HCT116 (cell line): ENCODE measurements around the gene SRL. TPM values are rescaled to one million over a fixed set of nuclear protein-coding genes. Genes with fewer than 3 reads are reported as not detected.

Source experiments
- ATAC-seq: fragments of 200-7000 bp; cut with Tn5 transposase; 2 replicates; pipeline ENCODE4 v1.9.1; 2020; ENCODE audit warnings: mild to moderate bottlenecking, moderate library complexity
- BruUV-seq: library from RNA; stranded (reverse); fragments of 400-500 nt; replicated peaks from 2 replicates; lab custom pipeline; 2021; lab: Mats Ljungman, UMichigan
- CTCF ChIA-PET: fragments of 300-600 bp; sonication (Branson Sonifier 250); formaldehyde crosslinking; loops from one replicate; lab custom pipeline; 2021; ENCODE audit warnings: antibody characterized with exemption; lab: Charles Lee
- POLR2A ChIA-PET: fragments of 300-600, 350-600 bp; sonication (Branson Sonifier 250); formaldehyde crosslinking; loops from one replicate; lab custom pipeline; 2021; ENCODE audit warnings: antibody characterized with exemption; lab: Charles Lee
- RAD21 ChIA-PET, 2 experiments: fragments of 300-600 bp; sonication (Branson Sonifier 250); formaldehyde crosslinking; loops; one replicate each; lab custom pipeline; 2023; ENCODE audit warnings: low total read pairs in 2 of 2; ENCODE audit not compliant: uncharacterized antibody in 2 of 2, unreplicated experiment in 2 of 2, low non-redundant PET in 1 of 2; lab: Charles Lee
- DNase-seq: peaks from one replicate; pipeline ENCODE4 v3.0.0-alpha.2; 2010; ENCODE audit warnings: low read depth, low spot score
- H2AFZ ChIP-seq: fragments of 200-600 bp; shearing (Covaris generic), sonication (generic); 2 replicates; pipeline ENCODE4 v1.6.1; 2017; ENCODE audit warnings: low read depth, mixed run types, mixed read lengths, antibody characterized with exemption, low read length; ENCODE audit not compliant: poor library complexity, severe bottlenecking
- H3K27ac ChIP-seq: 2 replicates; pipeline ENCODE4 v1.5.1; 2012; ENCODE audit warnings: low read depth, low read length
- H3K27me3 ChIP-seq: fragments of 200-600 bp; sonication (generic); 2 replicates; pipeline ENCODE4 v1.6.1; 2016; ENCODE audit warnings: mixed run types, low read length, mixed read lengths; ENCODE audit not compliant: insufficient read depth
- H3K36me3 ChIP-seq, 2 experiments: fragments of 200-500 bp in 1 of 2; fragments of 200-600 bp in 1 of 2; sonication (Bioruptor generic) in 1 of 2; sonication (generic) in 1 of 2; 2 replicates each; pipeline versions ENCODE4 v1.5.1 to v1.6.1; 2014 to 2016; ENCODE audit warnings: low read length in 2 of 2, inconsistent platforms in 1 of 2, mixed read lengths in 1 of 2, mixed run types in 1 of 2; ENCODE audit not compliant: insufficient read depth in 2 of 2, control insufficient read depth in 1 of 2
- H3K4me1 ChIP-seq, 2 experiments: fragments of 200-600 bp in 1 of 2; sonication (generic) in 1 of 2; 2 replicates each; pipeline versions ENCODE4 v1.5.1 to v1.6.1; 2012 to 2017; ENCODE audit warnings: low read length in 2 of 2, inconsistent platforms in 1 of 2, mild to moderate bottlenecking in 1 of 2, mixed read lengths in 1 of 2, mixed run types in 1 of 2, moderate library complexity in 1 of 2; ENCODE audit not compliant: insufficient read depth in 2 of 2, control insufficient read depth in 1 of 2
- H3K4me2 ChIP-seq: fragments of 200-600 bp; sonication (generic); 2 replicates; pipeline ENCODE4 v1.6.1; 2017; ENCODE audit warnings: mixed run types, low read length, mixed read lengths
- H3K4me3 ChIP-seq, 2 experiments: fragments of 200-600 bp in 1 of 2; sonication (generic) in 1 of 2; replicated peaks in 1 of 2; 2 replicates each; pipeline ENCODE4 v1.5.1; 2011 to 2016; ENCODE audit warnings: low read length in 2 of 2, control low read depth in 1 of 2, low read depth in 1 of 2, mild to moderate bottlenecking in 1 of 2, mixed read lengths in 1 of 2, mixed run types in 1 of 2
- H3K79me2 ChIP-seq: fragments of 200-600 bp; sonication (generic); 2 replicates; pipeline ENCODE4 v1.6.1; 2017; ENCODE audit warnings: mild to moderate bottlenecking, mixed run types, low read length, moderate library complexity, mixed read lengths; ENCODE audit not compliant: insufficient read depth
- H3K9ac ChIP-seq: fragments of 200-600 bp; sonication (generic); 2 replicates; pipeline ENCODE4 v1.6.1; 2016; ENCODE audit warnings: low read length, mixed read lengths
- H3K9me2 ChIP-seq: fragments of 200-600 bp; sonication (generic), shearing (Covaris generic); 2 replicates; pipeline ENCODE4 v1.6.1; 2017; ENCODE audit warnings: mixed run types, mild to moderate bottlenecking, moderate library complexity; ENCODE audit not compliant: insufficient read depth
- H3K9me3 ChIP-seq, 2 experiments: fragments of 200-500 bp in 1 of 2; fragments of 200-600 bp in 1 of 2; sonication (Bioruptor generic) in 1 of 2; sonication (generic) in 1 of 2; 2 replicates each; pipeline ENCODE4 v1.6.1; 2014 to 2017; ENCODE audit warnings: low read length in 2 of 2, mixed read lengths in 2 of 2, inconsistent platforms in 1 of 2, low read depth in 1 of 2, mild to moderate bottlenecking in 1 of 2, mixed run types in 1 of 2, moderate library complexity in 1 of 2; ENCODE audit not compliant: control insufficient read depth in 1 of 2, insufficient read depth in 1 of 2
- H4K20me1 ChIP-seq: fragments of 200-600 bp; sonication (generic), shearing (Covaris generic); 2 replicates; pipeline ENCODE4 v1.6.1; 2017; ENCODE audit warnings: mixed run types, mild to moderate bottlenecking, moderate library complexity; ENCODE audit not compliant: insufficient read depth
- CBX3 ChIP-seq: IDR thresholded peaks from 2 replicates; pipeline ENCODE4 v1.6.1; 2012; ENCODE audit warnings: low read depth
- CEBPB ChIP-seq: IDR thresholded peaks from 2 replicates; pipeline ENCODE4 v1.6.1; 2012; ENCODE audit warnings: low read depth
- CTCF ChIP-seq, 3 experiments: fragments of 200-600 bp in 1 of 3; sonication (generic) in 1 of 3; IDR thresholded peaks in 2 of 3; conservative IDR thresholded peaks in 1 of 3; 2 replicates each; pipeline ENCODE4 v1.5.1; 2012 to 2017; ENCODE audit warnings: low read depth in 2 of 3, low read length in 2 of 3, antibody characterized with exemption in 1 of 3, borderline replicate concordance in 1 of 3, control low read depth in 1 of 3, mild to moderate bottlenecking in 1 of 3, mixed read lengths in 1 of 3, mixed run types in 1 of 3, moderate library complexity in 1 of 3; ENCODE audit not compliant: insufficient read depth in 1 of 3
- EGR1 ChIP-seq: IDR thresholded peaks from 2 replicates; pipeline ENCODE4 v1.6.1; 2012; ENCODE audit warnings: low read depth
- ELF1 ChIP-seq: IDR thresholded peaks from 2 replicates; pipeline ENCODE4 v1.6.1; 2012; ENCODE audit warnings: low read depth, borderline replicate concordance
- EZH2 ChIP-seq: fragments of 200-600 bp; sonication (generic); IDR thresholded peaks from 2 replicates; pipeline ENCODE4 v1.6.1; 2017; ENCODE audit warnings: antibody characterized with exemption, mixed run types
- EZH2phosphoT487 ChIP-seq: fragments of 200-600 bp; IDR thresholded peaks from 2 replicates; pipeline ENCODE4 v1.6.1; 2018; ENCODE audit warnings: antibody characterized with exemption, borderline replicate concordance
- FOSL1 ChIP-seq: IDR thresholded peaks from 2 replicates; pipeline ENCODE4 v1.6.1; 2012; ENCODE audit warnings: low read depth
- JUND ChIP-seq: IDR thresholded peaks from 2 replicates; pipeline ENCODE4 v1.6.1; 2012
- MAX ChIP-seq: IDR thresholded peaks from 2 replicates; pipeline ENCODE4 v1.6.1; 2012
- POLR2A ChIP-seq: IDR thresholded peaks from 2 replicates; pipeline ENCODE4 v1.7.0; 2011; ENCODE audit warnings: borderline replicate concordance; ENCODE audit not compliant: insufficient read depth, insufficient read length; ENCODE audit errors: extremely low read depth
- RAD21 ChIP-seq: IDR thresholded peaks from 2 replicates; pipeline ENCODE4 v1.6.1; 2012; ENCODE audit warnings: low read depth, mild to moderate bottlenecking
- REST ChIP-seq: IDR thresholded peaks from 2 replicates; pipeline ENCODE4 v1.6.1; 2012; ENCODE audit warnings: low read depth
- SIN3A ChIP-seq: IDR thresholded peaks from 2 replicates; pipeline ENCODE4 v1.6.1; 2012; ENCODE audit warnings: low read depth
- SRF ChIP-seq: IDR thresholded peaks from 2 replicates; pipeline ENCODE4 v1.6.1; 2012; ENCODE audit warnings: low read depth
- TCF7L2 ChIP-seq: IDR thresholded peaks from 2 replicates; pipeline ENCODE4 v1.7.0; 2011; ENCODE audit warnings: borderline replicate concordance, inconsistent platforms; ENCODE audit not compliant: insufficient read depth, insufficient read length; ENCODE audit errors: extremely low read depth
- YY1 ChIP-seq: IDR thresholded peaks from 2 replicates; pipeline ENCODE4 v1.6.1; 2011; ENCODE audit warnings: low read length, low read depth, moderate library complexity, mild to moderate bottlenecking; ENCODE audit not compliant: insufficient replicate concordance; ENCODE audit errors: extremely low read depth
- ZBTB33 ChIP-seq: IDR thresholded peaks from 2 replicates; pipeline ENCODE4 v1.6.1; 2011; ENCODE audit warnings: mild to moderate bottlenecking, low read length, moderate library complexity; ENCODE audit not compliant: insufficient replicate concordance; ENCODE audit errors: extremely low read depth
- ZFX ChIP-seq: fragments of 450-650 bp; IDR thresholded peaks from 2 replicates; pipeline ENCODE4 v1.6.1; 2017
- ZNF274 ChIP-seq: fragments of 200-500 bp; sonication (Bioruptor generic); IDR thresholded peaks from 2 replicates; pipeline ENCODE4 v1.6.1; 2014; ENCODE audit warnings: mild to moderate bottlenecking, low read depth, low read length, inconsistent platforms
- intact Hi-C: fragments of 100-400 bp; cut with micrococcal nuclease; formaldehyde crosslinking; loops from 2 replicates; pipeline ENCODE4 v1.10.0; 2022
- total RNA-seq: library from RNA; stranded (reverse); gene quantifications from one replicate; pipeline ENCODE4 v1.2.1, GENCODE V29; 2021; ENCODE audit not compliant: unreplicated experiment

SRL gene
- total RNA-seq, 1 experiment from 2014 or later = not detected

- no peak overlapping the region for H3K4me3 ChIP-seq
- no peaks in the 10 kb centered on the region for H3K27me3 ChIP-seq
- H3K79me2 ChIP-seq = no peaks in the 10 kb centered on the region
- intact Hi-C loops = loop anchor here (5.0 kb wide), 1 partner anchor 112 kb away; no protein-coding TSS in a partner anchor
- RAD21 ChIA-PET = no interaction called here
- no peak overlapping the region for H3K9ac ChIP-seq
- CTCF ChIA-PET = no interaction called here
- no peak overlapping the region for H3K4me2 ChIP-seq
- H2AFZ ChIP-seq = no peak overlapping the region
- peaks cover 18 to 27% of the 10 kb centered on the region in 2 experiments for H3K4me1 ChIP-seq
- TF ChIP-seq CEBPB (no peak), CTCF (IDR thresholded peaks at IDR 0.05 in 2 of 3, conservative IDR thresholded peaks at IDR 0.05 in 1 of 3; ENCODE audit: borderline replicate concordance in 1 of 3, insufficient read depth in 1 of 3, low read depth in 2 of 3, low read length in 2 of 3) (no peak), CBX3 (no peak), EZH2 (no peak), SIN3A (no peak), ZFX (no peak), FOSL1 (no peak), EGR1 (no peak), JUND (no peak), TCF7L2 (no peak), SRF (no peak), POLR2A (no peak), YY1 (no peak), ELF1 (no peak), ZBTB33 (no peak), RAD21 (no peak), EZH2phosphoT487 (no peak), ZNF274 (no peak), MAX (no peak), REST (no peak)
- H3K9me3 ChIP-seq = no peaks in the 10 kb centered on the region
- no peaks in the 10 kb centered on the region for H3K36me3 ChIP-seq
- DNase-seq (no peak), ATAC-seq (no peak)
- no peak overlapping the region; the same call in 1 of the 2 replicates for H3K27ac ChIP-seq
- no TSS peak for BruUV-seq
- POLR2A ChIA-PET = interaction anchor here (0.6 kb wide), 1 partner anchor 568 kb away, joined by 3 read pairs; no protein-coding TSS in a partner anchor
- no peaks in the 10 kb centered on the region for H4K20me1 ChIP-seq
- no peaks in the 10 kb centered on the region for H3K9me2 ChIP-seq
These were observed 101.9 kb downstream of the SRL start for GRCh38 chr16:4139968-4140367.
